VCaP (cell line): Measurements from ENCODE around the gene FGF14.
"Not testable (repeated sequence)": the region's sequence is repeated elsewhere in the genome, so short reads cannot be mapped to it uniquely, and the experiment has no call there.

Experiments used
- H3K27ac ChIP-seq: fragments of 450-650 bp; 2 replicates; pipeline ENCODE4 v1.5.1; 2017
- CTCF ChIP-seq: fragments of 450-650 bp; conservative IDR thresholded peaks from 2 replicates; pipeline ENCODE4 v1.5.1; 2017; ENCODE audit warnings: mild to moderate bottlenecking, moderate library complexity

FGF14 gene

GRCh38 chr13:102089722-102090121, 312.1 kb downstream of the FGF14 start:
- no peak overlapping the region for H3K27ac ChIP-seq
- TF ChIP-seq CTCF = no peak

DNA sequence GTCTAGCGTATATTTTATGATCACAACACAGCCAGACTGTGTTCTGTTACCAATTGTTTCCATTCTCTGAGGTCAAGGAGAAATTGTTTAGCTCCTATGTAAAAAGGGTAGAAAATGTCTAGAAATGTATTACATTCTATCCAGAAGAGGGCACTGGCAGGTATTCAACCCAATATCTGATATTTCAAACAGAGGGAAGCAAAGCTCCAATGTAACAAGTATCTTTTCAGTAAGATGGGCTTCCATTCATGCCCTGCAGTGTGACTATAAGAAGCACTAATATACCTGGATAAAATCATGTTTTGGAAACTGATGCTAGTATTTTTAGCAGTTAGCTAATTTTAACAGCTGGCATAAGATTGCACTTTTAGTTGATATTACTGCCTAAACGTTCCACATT, 312.7 kb downstream of the FGF14 start:
- H3K27ac ChIP-seq = no peak overlapping the region

DNA sequence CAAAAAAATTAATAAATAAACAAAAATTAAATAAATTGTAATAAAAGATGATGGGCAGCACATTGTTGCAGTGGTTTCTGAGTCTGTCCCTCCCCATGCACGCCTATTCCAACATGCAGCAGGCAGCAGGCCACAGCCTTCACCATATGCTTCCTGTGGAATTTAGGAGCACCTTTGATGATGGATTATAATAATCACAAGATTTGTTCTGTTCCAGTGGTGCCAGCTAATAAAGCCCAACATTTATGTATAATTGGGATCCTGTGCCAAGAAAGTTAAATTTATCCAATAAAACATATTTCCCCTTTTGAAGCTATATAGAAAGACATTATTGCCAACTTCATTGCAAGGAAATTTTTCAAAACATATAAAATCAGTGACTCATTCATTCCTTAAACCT, 328.6 kb downstream of the FGF14 start:
- no peak for TF ChIP-seq CTCF
- no peak overlapping the region for H3K27ac ChIP-seq

More for the DNA sequence above, 312.7 kb downstream of the FGF14 start:
- peak; percentile 51 for TF ChIP-seq CTCF

DNA sequence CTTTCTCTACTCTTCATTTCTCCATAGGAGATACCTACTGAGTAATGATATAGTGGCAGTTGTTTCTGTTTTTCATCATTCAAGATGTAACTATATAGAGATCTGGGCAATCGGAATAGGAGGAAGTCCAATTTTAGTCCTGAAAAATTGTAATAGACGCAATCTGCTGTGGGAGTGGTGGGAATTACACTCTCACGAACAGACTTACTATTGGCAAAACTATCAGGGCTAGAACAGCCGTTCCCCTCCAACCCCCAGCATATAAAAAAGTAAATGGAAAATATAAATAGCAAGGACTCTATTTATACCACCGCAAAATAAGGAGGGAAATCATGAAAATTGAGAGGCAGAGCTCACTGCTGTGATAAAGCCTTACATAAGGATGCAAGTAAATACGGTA, 330.1 kb downstream of the FGF14 start:
- no peak for TF ChIP-seq CTCF
- no peak overlapping the region for H3K27ac ChIP-seq

DNA sequence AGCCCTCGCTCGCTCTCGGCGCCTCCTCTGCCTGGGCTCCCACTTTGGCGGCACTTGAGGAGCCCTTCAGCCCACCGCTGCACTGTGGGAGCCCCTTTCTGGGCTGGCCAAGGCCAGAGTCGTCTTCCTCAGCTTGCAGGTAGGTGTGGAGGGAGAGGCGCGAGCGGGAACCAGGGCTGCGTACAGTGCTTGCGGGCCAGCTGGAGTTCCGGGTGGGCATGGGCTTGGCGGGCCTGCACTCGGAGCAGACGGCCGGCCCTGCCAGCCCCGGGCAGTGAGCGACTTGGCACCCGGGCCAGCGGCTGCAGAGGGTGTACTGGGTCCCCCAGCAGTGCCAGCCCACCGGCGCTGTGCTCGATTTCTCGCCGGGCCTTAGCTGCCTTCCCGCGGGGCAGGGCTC, 333.5 kb downstream of the FGF14 start:
- H3K27ac ChIP-seq = not testable (repeated sequence)

DNA sequence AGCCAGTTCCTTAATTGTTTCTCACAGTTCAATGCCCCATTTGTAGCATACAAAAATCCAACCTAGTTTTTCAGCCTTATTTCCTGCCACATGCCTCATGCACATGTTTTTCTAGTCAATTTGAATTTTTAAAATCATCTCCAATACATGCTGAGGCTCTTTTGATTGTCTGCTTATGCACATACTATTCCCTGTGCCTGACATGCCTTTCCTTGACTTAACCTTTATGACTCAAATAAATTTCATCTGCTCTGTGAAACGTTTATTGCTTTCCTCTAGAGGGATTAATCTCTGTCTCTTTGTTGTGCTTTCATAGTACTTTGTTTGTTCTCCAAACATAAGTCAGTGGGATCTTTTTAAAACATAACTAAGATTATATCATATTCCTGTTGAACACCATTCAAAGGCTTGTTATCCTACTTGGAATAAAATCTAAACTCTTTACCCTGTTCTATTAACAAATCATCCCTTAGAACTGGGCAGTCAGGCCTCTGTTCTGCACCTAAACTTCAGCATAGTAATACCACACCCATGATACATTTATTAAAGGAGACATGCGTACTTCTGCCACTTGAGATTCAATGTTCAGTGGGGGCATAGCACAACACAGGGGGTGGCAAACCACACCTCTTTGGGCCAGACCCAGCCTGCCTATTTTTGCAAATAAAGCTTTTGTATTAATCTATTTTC, 346.6 kb downstream of the FGF14 start:
- H3K27ac ChIP-seq = peak overlapping the region; percentile 71
- TF ChIP-seq CTCF = no peak

DNA sequence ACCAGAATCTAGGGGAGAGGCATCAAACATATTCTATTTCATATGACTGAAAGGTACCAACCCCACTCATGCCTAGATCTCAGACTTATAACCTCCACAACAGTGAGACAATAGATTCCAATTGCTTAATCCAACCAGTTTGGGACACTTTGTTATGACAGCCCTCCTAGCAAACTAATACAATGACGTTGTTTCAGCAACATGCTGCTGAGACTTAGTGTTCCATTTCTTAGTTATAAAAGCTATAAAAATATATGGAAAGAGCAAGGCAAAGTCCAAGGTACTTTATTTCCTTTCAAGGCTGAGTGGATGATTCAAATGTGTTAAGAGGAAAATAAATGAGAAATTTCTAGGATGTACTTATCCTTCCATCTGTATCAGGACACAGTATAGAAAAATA, 352.0 kb downstream of the FGF14 start:
- TF ChIP-seq CTCF = no peak

DNA sequence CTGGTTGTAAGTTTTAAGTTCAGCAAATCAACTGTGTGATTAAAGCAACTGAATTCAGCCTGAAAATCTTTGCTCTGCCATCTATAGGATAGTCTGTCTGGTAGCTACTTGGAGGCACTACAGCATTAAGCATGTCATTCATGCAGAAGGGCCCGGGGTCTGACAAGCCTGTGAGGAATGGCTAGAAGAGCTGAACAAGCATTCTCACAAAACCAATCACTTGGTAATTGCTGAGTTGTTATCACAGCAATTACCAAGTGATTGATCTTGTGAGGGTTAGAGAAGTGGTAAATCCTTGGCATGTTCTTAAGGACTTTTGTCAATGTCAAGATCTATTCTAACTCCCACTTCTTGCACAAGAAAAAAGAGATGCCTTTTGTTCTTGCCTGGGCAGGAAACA, 356.1 kb downstream of the FGF14 start:
- TF ChIP-seq CTCF = no peak

More for the DNA sequence above, 352.0 kb downstream of the FGF14 start:
- H3K27ac ChIP-seq = no peak overlapping the region

More for the DNA sequence above, 356.1 kb downstream of the FGF14 start:
- H3K27ac ChIP-seq = no peak overlapping the region
